ENCODE measurements around the gene GRIFIN.

The GRIFIN gene, protein sequence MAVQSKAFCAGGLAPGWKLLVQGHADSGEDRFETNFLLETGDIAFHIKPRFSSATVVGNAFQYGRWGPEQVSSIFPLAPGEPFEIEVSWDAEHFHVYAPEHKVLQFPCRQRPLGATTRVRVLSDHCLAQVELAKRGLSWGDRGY

DNA sequence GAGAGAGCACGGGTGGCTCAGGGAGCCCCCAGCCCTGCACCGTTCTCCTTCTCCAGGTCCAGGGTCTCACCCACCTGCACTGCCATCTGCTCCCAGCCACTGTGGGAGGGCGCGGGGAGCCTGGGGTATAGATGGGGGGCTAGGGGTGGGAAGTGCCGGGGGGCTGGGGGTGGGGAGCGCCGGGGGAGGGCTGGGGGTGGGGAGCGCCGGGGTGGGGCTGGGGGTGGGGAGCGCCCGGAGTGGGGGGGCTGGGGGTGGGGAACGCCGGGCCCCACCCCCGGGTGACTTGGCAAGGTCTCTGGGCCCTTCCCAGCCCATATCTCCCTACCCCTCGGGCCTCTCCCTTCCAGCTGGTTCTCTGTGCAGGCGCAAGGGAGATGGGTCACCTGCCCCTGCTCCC is at the start of gene GRIFIN:
Gene GRIFIN, minus strand, starts transcription at position 101 of the 400 bp plus-strand sequence. Its CDS starts 15 bp downstream, at position 86.
- DNase-seq (ENCODE audit: low spot score): no peak

DNA sequence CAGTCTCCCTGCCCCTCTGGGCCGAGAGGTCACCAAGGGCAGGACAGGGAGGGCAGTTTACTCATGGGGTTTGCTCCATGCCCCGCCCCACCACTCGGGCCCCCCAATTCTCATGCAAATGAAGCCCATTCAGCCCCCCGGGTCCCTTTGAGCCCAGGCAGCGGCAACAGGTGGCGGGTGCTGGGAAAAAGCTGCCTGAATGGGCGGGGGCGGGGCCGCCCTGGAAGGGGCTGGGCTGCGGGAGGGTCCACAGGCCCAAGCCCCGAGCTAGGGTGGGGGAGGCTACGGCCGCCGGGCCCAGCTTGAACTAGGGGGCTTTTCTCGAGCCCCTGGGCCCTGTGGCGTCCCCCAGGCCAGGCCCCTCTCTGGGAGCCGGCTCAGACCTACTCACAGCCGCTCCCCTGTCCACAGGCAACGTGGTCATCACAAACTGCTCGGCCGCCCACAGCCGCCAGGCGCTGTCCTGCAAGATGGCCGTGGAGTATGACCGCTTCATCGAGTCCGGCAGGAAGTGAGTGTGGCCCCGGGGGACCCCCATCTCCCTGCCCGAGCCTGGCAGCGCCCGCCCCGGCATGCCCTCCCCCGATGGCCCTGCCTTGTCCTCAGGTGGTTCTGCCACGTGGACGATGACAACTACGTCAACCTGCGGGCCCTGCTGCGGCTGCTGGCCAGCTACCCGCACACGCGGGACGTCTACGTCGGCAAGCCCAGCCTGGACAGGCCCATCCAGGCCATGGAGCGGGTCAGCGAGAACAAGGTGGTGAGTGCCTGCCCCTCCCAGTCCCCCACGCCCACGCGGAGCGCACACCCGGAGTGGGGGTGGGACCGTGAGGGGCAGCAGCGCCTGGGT is 48.8 kb upstream of the GRIFIN start:
- no peak for DNase-seq (ENCODE audit: low spot score)

DNA sequence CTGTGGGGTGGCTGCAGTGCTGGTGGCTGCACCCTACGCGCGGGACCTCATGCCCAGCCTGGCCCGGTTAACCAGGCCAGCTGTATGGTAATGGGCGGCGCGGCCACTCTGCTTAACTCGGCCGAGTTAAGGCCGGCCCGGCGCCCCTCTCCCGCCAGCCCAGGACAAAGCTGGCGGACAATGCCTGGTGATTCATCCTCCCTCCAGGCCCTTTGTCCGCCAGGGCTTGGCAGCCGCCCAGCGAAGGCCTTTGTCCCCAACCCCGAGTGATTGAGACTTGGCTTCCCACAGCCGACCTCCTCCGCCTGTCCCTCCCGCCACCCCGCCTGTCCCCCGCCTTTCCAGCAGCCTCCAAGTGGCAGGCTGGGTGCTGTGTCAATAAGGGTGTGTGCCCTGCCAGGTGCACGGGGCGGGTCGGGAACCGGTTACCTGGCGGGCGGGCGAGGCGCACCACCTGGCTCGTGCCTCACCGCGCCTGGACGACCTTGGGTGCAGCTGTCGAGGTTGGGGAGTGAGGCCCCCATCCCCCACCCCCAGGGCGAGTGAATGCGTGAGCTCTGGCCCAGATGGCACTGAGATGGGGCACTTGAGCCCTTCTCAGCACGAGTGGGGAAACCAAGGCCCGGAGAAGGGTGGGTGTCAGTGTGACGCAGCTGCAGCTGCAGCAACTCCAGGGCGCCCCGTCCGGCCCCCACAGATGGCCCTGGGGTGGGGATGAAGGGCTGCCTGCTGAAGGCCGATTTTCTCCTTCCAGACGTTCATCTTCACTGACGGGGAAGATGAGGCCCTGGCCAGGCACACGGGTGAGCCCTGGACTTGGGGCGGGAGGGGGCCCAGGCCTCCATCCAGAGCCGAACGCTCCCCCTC is 48.0 kb upstream of the GRIFIN start:
- no peak for DNase-seq (ENCODE audit: low spot score)

DNA sequence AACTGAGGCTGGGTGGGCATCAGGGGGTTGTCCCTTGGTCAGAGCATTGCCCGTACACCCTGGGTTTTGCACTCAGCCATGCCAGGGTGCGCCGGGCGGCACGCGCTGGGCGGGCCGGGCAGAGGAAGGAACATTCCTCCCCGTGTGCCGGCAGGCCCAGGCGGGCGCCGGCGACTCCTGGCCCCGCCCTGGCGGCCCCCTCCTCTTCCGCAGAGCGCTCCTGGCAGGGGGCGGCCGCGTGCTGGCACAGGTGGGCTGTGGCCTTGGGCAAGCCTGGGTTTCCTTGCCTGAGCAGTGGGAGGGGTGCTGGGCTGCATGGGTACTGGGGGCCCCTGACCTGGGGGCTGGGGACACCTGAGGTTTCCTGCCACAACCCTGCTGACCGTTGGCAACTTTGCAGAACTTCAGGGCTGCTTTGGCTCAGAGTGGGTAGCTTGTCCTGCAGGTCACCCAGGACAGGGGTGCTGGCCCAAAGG is 47.3 kb upstream of the GRIFIN start:
- no peak for DNase-seq (ENCODE audit: low spot score)

DNA sequence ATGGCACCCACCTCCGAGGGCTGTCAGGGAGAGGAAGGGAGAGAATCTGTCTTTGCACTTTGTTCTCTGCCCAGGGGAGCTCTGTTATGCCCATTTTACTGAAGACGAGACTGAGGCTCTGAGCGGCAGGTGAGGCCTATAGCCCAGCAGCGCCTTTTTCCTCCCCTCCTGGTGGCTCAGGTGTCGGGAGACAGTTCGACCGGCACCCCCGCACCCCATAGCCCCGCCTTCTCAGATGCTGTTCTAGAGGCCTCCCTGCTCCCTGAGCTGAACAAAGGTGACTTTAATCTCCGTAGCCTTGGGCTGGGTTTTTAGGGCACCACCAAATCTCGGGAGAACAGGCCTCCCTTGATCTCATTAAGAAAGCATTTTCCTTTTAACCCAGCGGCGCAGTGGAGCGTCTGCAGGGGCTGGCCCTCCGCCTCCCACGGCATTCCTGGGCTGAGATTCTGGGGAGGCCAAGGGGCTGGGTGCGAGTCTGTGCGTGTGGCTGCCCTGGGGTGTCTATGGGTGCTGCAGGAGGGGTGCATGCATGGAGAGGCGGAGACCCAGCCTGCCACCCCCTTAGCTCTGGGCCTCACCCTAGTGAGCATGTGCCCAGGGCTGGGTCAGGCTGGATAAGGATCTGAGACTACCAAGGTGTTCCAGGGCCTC is 46.7 kb upstream of the GRIFIN start:
- DNase-seq (ENCODE audit: low spot score): no peak

DNA sequence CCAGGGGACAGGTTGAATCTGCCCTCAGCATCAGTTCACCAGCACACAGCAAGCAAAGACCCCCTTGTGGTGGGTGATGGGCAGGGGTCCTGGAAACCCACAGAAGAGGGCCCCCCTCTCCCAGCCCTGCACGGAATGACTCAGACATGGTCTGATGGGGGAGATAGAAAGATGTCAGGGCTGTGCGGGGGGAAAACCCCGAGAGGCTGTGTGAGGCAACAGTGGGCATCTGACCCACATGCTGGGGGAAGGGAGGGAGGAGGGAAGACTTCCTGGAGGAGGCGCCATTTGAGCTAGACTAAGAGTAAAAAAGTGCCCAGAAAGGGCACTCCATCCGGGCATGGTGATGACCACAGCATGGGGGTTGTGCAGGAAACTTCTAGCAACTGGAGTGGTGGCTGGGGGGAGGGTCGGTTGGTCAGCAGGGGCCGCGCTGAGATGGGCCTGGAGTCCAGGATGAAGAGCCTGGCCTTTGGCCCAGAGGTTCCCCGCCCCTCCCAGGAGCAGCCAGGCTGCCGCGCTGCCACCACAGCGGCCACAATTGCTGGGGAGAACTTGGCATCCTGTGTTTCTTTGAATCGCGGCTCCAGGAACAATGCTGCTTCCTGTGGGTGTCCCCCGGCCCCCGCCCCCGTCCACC is 45.9 kb upstream of the GRIFIN start:
- DNase-seq (ENCODE audit: low spot score): no peak

DNA sequence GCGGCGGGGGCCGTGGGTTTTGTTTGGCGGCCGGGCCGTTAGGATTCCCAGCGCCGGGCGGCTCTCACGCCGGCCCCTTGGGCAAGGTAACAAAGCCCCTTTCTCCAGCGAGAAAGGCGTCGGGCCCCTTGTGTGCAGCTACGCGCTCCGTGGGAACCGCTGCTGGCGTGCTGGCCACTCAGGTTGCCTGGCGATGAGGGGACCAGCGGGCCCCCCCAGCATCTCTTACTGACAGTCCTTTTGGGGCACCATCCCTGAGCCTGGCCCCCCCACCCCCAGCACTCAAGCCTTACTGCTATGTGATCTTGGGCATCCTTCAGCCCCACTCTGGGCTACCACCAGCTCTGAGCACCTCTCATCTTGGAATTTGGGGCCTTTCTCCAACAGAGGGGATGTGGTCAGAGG is 45.1 kb upstream of the GRIFIN start:
- DNase-seq (ENCODE audit: low spot score): no peak

DNA sequence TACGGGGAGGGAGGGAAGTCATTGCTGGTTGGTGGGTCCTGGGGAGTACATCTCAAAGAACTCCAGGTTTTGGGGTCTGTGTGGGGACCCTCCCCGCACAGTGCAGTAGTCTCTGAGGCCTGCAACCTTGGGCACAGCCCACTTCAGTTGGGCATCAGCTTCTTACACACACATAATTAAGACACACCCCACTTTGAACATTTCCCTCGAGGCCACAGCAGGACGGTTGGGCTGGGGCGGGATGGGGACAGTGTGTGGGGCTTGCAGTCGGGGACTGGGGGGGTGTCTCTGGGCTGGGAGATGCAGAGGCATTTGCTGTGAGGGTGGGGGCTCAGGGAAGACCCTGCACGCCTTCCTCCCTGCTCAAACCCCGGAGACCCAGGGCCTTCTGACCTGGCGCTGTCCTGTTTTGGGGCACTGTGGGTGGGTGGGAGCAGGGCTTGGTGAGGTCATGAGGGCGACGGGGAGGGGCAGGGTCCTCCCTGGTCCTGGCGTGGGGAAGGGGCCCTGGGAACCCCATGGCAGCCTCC is 44.6 kb upstream of the GRIFIN start:
- DNase-seq (ENCODE audit: low spot score): no peak

DNA sequence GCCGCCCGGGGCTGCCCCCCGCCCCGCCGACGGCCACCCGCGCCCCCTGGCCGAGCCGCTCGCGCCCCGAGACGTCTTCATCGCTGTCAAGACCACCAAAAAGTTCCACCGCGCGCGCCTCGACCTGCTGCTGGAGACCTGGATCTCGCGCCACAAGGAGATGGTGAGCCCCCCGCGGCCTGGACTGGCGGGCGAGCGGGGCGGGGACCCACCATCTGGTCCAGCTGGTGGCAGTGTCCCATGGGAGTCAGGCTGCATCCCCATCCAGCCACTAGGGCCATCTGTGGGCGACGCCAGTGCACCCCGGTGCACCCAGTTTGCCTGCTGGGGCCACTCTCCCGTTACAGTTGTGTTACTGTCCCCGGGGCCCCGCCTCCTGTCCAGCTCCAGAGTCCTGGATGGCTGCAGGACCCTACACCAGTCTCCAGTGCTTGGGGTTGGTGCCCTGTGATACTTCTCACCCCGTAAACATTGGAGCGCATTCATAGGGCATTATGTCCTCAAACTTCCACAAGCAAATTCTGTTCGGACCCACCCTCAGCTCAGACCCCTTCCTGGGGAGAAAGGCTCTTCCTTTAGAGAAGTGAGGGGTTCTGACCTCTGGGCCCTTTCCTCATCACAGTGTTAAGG is 44.0 kb upstream of the GRIFIN start:
- DNase-seq (ENCODE audit: low spot score): no peak

DNA sequence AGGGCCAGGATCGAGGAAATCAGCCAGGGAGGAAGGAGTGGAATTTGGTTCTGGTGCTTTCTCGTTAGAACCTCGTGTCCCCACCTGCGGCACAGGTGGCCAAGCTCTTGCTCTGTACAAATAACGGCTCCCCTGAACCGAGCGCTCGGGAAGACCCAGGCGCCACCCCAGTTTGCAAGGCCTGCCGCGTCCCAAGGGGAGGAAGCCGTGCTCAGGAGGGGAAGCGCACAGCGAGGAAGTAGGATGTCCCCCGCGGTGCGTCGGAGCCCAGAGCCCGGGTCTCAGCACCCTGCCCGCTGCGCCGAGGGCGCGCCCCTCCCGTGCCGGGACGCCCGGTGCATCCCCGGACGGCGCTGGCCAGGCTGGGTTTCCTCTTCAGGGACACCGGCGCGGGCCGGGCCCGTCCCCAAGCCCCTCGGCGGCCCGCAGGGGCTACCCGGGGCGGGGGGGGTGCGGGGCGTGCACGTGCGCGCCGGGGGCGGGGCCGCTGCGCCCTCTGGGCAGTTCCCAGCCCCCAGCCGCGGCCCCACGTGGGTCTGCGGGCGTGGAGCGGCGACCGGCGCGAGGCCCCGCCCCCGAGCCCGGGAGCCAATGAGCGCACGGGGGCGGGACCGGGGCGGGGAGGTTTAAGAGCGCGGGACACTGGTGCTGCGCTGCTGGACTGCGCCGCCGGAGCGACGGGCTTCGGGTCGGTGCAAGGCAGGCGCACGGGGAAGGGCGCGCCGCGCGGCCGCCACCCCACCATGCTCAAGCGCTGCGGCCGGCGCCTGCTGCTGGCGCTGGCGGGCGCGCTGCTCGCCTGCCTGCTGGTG is 43.1 kb upstream of the GRIFIN start, which contains the start of gene LFNG:
Gene LFNG, plus strand, starts transcription at position 656 of the 812 bp plus-strand sequence. Its CDS starts 88 bp downstream, at position 744.
- DNase-seq (ENCODE audit: low spot score): peak; percentile 66

DNA sequence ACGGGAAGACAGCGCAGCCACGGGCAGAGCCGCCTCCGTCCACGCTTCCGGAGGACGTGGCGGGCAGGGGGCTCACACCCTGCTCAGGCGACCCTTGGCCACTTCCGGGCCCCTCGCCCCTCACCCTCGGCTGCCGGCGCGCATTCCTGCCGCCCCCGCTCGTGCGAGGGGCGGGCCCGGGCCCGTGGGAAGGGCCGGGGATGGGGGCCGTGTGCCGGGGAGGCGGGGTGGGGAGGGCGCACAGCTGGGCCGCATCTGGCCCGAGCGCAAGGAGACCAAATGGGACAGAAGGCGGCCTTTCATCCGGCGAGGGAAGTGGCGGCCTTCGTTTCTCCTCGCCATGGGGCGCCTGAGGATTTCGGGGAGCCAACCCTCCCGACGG is 42.5 kb upstream of the GRIFIN start:
- DNase-seq (ENCODE audit: low spot score): no peak

DNA sequence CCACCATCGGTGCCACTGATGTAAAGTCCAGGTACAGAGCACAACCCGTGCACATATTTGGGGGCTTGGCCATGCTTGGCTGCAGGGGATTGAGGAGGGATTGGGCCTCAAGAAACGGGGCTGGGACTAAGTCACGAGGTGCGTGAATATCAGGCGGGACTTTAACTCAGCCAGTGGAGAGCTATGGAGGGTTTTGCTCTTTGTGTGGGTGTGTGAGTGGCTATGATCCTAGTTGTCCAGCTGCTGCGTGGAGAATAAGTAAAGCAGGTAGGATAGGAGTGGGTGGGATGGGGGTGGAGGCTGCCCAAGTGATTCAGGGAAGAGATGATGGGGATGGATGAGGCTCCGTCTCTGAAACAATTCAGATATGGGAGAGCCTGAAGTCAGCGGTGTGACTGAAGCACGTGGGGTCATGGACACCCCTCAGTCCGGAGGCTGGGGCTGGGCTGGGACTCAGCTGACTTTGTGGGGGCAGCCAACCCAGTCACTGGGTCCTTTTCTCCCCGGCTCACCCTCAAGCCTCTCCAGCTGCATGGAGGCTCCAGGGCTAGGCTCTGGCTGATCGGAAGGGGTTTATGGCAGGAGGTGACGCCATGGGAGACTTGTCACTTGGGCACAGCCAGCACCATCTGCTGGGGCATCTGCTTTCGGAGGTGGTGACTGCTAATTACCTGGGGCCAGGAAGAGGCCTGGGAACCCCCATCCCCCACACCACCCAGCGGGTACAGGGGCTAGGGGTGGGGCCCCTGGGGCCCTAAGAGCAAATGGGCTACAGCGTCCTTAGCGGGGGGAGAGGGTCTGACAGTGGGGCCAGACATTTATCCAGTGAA is 41.7 kb upstream of the GRIFIN start:
- no peak for DNase-seq (ENCODE audit: low spot score)

DNA sequence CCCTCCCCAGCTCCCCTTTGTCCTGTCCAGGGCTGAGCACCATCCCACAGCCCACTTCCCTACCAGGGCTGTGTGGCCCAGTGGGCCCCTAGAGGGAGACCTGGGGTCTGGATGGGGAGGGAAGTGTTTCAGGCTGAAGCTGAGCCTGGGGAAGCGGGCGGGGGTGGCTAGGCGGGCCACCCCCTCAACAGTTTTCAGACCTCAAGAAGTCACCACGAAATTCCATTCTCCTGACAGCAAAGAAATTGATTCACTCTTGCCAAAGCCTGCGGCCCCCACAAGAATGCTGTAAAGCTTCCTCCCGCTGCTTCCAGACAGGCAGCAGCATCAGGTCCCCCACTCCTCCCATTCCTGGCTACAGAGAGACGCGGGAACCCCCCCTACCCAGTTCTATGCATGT is 40.8 kb upstream of the GRIFIN start:
- DNase-seq (ENCODE audit: low spot score): no peak

DNA sequence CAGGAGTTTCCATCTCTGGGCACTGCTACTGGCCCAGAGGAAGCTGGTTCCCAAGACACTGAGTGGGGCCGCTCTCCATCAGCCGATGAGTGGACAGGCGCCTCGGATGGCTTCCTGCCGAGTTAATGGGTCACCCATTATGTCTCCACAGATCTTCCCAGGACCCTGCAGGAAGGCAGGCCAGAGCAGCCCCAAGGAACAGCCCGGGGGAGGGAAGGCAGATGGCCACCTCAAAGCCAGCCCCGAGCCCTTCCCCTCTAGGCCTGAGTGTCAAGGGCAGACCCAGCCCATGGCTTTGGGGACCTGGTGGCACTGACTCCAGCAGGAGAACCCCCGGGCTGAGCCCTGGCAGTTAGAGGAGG is 40.0 kb upstream of the GRIFIN start:
- no peak for DNase-seq (ENCODE audit: low spot score)

DNA sequence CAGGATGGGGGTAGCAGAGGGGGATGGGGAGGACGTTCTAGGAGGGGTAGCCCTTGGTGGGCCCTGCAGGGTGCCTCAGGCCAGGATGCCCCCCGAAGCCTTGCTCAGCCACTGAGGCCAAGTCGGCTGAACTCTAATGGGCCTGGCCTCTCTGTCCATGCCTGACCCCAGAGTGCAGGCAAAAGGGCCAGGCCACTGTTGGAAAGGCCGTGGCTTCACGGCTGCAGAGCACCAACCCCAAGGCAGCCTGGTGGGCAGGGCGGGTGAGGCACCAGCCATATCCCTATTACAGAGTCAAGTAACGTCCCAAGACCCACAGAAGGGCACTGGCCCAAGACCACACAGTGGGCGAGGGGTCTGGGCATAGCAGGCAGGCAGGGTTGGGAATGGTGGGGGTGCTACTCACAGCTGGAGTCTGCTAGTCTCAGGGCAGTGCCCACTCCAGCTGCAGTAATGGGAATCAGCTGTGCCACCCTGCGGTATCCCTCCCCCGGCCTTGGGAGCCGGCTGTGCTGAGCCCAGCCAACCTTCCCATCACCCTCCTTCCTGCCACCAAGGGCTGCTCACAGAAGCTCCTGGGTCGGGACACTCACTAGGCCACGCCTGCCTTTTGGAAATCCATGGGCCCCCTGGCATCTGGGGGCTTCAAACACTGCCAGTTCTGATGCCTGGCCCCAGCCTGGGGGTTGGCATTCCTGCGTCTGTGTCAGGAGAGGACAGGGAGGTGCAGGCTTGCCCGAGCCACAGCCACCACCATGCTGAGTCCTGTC is 39.4 kb upstream of the GRIFIN start:
- no peak for DNase-seq (ENCODE audit: low spot score)

DNA sequence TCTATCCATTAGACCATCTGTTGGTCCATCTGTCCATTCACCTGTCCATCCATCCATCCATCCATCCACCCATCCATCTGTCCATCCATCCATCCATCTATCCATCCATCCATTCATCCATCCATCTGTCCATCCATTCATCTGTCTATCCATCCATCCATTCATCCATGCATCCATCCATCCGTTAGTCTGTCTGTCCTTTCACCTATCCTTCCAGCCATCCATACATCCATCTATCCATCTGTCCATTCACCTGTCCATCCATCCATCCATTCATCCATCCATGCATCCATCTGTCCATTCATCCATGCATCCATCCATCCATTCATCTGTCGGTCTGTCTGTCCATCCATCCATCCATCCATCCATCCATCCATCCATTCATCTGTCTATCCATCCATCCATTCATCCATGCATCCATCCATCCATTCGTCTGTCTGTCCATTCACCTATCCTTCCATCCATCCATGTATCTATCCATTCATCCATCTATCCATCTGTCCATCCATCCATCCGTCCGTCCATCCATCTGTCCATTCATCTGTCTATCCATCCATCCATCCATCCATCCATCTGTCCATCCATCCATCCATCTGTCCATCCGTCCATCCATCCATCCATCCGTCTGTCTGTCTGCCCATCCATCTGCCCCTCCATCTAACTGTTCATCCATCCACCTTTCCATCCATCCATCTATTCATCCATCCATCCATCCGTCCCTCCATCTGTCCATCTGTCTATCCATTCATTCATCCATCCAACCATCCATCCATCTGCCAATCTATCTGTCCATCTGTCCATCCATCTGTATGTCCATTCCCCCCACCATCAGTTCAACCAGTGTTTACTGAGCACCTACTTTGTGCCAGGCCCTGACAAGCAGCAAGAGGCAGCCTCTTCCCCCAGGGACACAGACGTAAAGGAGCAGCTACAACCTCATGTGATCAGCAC is 38.5 kb upstream of the GRIFIN start:
- DNase-seq (ENCODE audit: low spot score): no peak

DNA sequence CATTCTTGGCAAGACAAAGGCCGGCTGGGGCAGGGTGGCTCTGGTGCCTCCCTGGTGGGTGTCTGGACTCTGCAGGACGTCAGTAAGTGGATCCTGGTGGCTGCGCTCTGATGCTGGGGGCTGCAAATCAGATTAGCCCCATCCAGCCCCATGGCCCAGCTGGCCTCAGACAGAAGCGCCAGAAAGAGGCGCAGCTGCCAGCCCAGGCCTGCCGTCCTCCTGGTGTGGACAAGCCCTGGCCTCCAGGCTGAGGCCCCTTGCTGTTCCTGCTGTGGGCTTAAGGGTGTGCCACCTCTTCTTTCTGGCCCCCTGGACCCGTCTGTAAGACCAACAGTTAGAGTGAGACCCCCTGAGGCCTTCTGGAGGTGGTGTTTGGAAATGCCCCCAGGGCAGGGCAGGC is 37.5 kb upstream of the GRIFIN start:
- no peak for DNase-seq (ENCODE audit: low spot score)

All from hematopoietic multipotent progenitor cell treated with erythropoietin and hydrocortisone succinate and interleukin-3 and kit ligand, for 15 days (in vitro differentiated cells).